Measurements from ENCODE around the gene LRRC59.

The LRRC59 gene

DNA sequence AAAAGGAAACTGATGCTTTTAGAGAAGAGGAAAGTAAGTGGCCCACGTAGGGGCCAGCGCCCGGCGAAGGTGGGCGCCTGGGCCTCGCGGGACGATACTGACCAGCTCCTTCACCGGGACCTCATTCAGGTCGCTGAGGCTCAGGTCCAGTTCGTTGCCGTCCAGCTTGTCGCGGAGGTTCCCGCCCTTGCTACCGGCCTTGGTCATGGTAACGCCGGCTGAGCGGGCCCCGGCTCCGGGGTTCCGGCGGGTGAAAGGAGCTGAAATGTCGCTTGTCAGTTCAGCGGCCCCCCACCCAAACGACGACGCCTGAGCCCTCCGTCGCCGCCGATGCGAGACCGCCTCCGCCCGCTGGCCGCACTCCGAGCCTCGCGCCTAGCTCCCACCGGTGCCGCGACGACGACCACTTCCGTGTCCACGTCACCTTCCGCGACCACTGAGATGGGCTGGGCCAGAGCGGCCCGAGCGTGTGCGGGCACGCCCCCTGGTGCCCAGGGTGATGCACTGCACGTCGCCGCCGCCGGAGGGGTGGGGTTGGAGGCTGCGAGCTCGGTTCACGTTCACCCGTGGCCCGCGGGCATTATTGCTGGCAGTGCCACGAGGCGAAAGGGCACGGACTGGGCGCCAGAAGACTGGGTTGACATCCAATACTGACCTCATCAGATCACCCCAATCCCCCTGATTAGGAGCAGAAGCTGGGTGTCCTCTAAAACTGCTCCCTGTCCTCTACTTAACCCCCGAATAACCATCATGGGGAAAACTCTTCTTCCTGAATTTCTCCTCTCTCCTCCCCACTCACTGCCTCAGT is at the start of gene LRRC59:
LRRC59 (minus strand) TSS at position 413 of the 808 bp plus-strand sequence; CDS start at position 207, 206 bp downstream.
- Mint-ChIP-seq H3K4me3 (peak within 1 kb of the TSS; percentile 86), H3K27me3 (no peaks in the 10 kb centered on the region), H3K4me1 (ENCODE audit: low read depth) (peaks cover 28% of the 10 kb centered on the region), H3K27ac (peak within 1 kb of the TSS; percentile 79), H3K36me3 (ENCODE audit: low read depth) (peaks cover 38% of the 10 kb centered on the region), H3K9me3 (no peaks in the 10 kb centered on the region)

DNA sequence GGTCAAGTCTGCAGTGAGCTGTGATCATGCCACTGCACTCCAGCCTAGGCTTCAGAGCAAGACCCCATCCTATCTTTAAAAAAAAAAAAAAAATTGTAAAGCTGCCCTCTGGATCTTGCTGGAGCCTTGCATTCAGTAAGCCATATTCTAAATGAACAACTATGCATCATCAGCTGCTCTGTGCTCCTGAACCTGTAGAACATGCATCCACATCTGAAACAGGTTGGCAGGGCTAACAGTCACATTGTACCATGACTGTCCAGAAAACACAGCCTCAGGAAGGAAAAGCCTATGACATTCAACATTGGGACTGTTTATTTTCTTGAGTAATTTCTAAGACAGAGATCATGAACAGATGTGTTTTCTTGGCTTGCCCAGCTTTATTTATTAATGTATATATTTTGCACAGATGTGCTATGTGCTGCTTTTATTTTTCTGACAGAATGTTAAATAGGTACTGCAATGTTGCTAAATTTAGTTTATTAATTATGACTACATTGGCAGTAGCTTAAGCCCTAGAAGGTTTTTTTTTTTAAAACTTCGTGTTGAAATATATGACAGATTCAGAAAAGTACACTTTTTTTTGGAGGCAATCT is 48.5 kb upstream of the LRRC59 start:
- Mint-ChIP-seq H3K4me3 (no peak overlapping the region), H3K27ac (no peak overlapping the region), H3K9me3 (no peaks in the 10 kb centered on the region), H3K36me3 (ENCODE audit: low read depth) (no peaks in the 10 kb centered on the region), H3K4me1 (ENCODE audit: low read depth) (no peaks in the 10 kb centered on the region), H3K27me3 (no peaks in the 10 kb centered on the region)

DNA sequence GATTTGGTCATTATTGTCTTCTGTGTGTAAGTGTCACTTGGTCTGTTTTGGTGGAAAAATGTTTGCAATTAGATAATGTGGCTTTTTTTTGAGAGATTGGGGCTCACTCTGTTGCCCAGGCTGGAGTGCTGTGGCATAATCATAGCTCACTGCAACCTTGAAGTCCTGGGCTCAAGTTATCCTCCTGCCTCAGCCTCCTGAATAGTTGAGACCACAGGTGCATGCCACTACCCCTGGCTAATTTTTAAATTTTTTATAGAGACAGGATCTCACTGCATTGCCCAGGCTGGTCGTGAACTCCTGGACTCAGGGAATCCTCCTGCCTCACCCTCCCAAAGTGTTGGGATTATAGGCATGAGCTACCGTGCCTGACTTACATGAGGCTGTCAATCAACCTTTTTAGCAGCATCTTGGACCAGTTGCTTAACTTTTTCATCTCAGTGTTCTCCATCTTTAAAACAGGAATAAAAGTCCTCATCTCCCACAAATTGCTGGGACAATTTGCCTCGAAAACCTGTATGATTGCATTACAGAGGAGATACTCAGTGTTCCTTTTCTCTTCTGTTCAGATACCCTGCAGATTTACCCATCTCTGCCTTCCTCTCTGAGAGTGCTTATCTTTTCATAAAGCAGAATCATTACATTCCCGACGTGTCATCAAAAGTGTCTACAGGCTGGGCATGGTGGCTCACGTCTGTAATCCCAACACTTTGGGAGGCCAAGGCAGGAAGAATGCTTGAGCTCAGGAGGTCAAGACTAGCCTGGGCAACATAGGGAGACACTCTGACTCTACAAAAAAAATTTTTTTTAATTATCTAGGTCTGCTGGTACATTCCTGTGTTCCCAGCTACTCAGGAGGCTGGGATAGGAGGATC is 47.8 kb upstream of the LRRC59 start:
- H3K4me3 Mint-ChIP-seq = no peak overlapping the region
- no peaks in the 10 kb centered on the region for H3K9me3 Mint-ChIP-seq
- peaks cover 4% of the 10 kb centered on the region for H3K36me3 Mint-ChIP-seq (ENCODE audit: low read depth)
- no peaks in the 10 kb centered on the region for H3K27me3 Mint-ChIP-seq
- no peak overlapping the region for H3K27ac Mint-ChIP-seq
- no peaks in the 10 kb centered on the region for H3K4me1 Mint-ChIP-seq (ENCODE audit: low read depth)

DNA sequence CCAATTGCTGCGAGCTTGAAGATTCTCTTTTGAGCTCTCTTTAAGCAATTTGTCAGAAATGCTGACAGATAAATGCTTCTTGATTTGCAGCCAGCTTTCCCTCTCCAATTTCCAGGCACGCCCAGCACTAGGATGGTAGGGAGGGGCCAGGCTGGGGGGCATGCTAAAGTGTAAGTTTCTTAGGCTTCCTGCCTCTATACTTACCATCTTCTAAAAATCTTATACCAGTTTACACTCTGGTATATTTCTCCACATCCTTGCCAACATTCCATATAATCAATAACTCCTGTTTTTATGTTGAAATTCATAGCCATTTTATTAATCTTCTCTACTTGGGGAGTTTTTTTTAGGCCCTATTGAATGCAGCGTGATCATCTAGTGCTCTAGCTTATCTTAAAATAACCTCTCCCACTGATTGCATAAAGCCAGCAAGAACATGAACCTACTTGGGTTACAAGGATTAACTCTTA is 46.2 kb upstream of the LRRC59 start:
- Mint-ChIP-seq H3K27me3 (no peaks in the 10 kb centered on the region), H3K4me1 (ENCODE audit: low read depth) (no peaks in the 10 kb centered on the region), H3K9me3 (no peaks in the 10 kb centered on the region), H3K27ac (no peak overlapping the region), H3K4me3 (no peak overlapping the region), H3K36me3 (ENCODE audit: low read depth) (peaks cover 4% of the 10 kb centered on the region)

DNA sequence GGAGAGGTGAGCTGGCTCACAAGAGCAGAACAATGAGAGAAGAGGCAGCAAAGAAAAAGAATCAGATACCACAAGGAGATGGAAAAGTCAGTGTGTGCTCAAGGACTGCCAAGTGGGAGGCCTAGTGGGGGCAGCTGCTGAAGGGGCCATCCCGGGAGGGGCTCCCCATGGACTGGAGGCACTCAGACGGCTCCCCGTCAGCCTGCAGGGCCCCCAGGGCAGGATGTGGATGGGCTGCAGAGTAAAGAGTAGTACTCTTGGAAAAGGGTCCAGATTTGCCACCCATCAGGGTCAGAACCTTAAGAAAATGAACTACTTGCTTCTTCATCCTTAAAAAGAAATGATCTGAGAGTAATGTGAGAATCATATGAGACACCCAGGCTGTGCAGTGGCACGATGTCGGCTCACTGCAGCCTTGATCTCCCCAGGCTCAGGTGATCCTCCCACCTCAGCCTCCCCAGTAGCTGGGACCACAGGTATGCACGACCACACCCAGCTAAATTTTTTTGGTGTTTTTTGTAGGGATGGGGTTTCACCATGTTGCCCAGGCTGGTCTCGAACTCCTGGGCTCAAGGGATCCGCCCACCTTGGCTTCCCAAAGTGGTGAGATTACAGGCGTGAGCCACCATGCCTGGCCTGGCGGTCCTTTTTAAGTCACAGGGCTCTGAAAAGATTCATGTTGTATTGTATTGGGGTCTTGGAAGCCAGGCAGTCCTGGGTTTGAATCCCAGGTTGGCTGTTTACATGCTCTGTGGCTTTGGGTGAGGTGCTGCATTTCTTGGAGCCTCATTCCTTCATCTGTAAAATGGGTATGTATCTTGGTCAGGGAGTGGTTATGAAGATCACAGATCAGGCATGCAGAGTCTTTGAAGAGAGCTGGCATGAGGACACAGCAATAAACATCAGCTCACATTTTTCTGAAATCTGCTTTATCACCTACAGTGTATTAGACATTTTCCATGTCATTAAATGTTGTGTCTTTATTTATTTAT is 43.8 kb upstream of the LRRC59 start:
- Mint-ChIP-seq H3K27ac (no peak overlapping the region), H3K9me3 (no peaks in the 10 kb centered on the region), H3K4me1 (ENCODE audit: low read depth) (no peaks in the 10 kb centered on the region), H3K36me3 (ENCODE audit: low read depth) (peaks cover 4% of the 10 kb centered on the region), H3K27me3 (no peaks in the 10 kb centered on the region), H3K4me3 (no peak overlapping the region)

DNA sequence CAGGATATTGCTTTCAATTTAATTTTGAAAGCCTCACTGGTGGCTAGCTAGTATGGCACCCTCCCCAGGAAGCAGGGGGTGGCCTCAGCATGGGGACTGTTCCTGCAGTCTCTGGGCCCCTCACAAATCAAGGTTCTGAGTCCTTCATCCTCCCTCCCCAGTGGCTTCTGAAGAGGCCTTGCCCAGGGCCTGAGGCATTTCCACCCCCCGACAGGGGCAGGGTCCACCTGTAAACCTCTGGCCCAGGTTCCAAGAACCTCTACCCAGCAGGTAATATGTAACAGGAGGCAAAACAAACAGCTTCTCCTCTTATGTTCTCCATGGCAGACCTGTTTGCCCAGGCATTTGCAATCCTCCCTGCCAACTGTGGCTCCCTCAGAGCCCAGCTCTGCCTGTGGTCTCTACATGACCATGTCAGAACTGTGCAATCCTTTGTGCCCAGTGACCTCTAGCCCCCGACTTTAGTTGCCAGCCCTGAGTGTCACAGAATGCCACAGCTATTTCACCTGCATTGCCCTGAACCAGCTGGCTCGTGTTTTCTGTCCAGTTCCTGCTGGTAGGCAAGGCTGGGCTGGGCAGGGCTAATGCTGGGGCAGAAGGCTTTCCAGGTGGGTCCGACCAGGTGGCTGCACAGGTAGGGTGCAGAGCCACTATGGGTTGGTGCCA is 43.0 kb upstream of the LRRC59 start:
- Mint-ChIP-seq H3K4me3 (no peak overlapping the region), H3K27ac (no peak overlapping the region), H3K4me1 (ENCODE audit: low read depth) (no peaks in the 10 kb centered on the region), H3K27me3 (no peaks in the 10 kb centered on the region), H3K36me3 (ENCODE audit: low read depth) (peaks cover 4% of the 10 kb centered on the region), H3K9me3 (no peaks in the 10 kb centered on the region)

DNA sequence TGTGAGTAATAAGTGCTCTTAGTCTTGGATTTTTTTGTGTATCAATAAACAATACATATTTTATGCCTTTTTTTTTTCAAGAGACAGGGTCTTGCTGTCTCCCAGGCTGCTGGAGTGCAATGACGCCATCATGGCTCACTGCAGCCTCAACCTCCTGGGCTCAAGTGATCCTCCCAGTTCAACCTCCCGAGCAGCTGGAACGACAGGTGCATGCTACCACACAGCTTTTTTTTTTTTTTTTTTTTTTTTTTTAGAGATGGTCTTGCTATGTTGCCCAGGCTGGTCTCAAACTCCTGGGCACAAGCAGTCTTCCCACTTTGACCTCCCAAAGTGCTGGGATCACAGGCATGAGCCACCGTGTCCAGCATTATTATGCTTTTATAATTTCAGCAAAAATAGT is 41.7 kb upstream of the LRRC59 start:
- no peak overlapping the region for H3K4me3 Mint-ChIP-seq
- H3K9me3 Mint-ChIP-seq = no peaks in the 10 kb centered on the region
- no peaks in the 10 kb centered on the region for H3K4me1 Mint-ChIP-seq (ENCODE audit: low read depth)
- H3K36me3 Mint-ChIP-seq (ENCODE audit: low read depth) = peaks cover 4% of the 10 kb centered on the region
- no peak overlapping the region for H3K27ac Mint-ChIP-seq
- H3K27me3 Mint-ChIP-seq = no peaks in the 10 kb centered on the region

DNA sequence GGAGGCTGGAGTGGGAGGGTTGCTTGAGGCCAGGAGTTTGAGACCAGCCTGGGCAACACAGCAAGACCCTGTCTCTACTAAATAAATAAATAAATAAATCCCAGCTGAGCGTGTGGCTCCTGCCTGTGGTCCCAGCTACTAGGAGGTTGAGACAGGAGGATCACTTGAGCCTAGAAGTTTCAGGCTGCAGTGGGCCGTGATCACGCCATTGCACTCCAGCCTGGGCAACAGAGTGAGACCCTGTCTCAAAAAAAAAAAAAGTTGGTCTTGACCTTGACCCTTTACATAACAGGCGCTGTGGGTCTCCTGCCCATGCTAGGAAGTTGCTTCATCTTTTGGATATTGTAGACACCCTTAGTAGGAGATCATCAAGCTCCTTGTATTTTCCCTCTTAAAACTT is 40.1 kb upstream of the LRRC59 start:
- Mint-ChIP-seq H3K4me3 (no peak overlapping the region), H3K4me1 (ENCODE audit: low read depth) (no peaks in the 10 kb centered on the region), H3K9me3 (no peaks in the 10 kb centered on the region), H3K27ac (no peak overlapping the region), H3K36me3 (ENCODE audit: low read depth) (peaks cover 4% of the 10 kb centered on the region), H3K27me3 (no peaks in the 10 kb centered on the region)

DNA sequence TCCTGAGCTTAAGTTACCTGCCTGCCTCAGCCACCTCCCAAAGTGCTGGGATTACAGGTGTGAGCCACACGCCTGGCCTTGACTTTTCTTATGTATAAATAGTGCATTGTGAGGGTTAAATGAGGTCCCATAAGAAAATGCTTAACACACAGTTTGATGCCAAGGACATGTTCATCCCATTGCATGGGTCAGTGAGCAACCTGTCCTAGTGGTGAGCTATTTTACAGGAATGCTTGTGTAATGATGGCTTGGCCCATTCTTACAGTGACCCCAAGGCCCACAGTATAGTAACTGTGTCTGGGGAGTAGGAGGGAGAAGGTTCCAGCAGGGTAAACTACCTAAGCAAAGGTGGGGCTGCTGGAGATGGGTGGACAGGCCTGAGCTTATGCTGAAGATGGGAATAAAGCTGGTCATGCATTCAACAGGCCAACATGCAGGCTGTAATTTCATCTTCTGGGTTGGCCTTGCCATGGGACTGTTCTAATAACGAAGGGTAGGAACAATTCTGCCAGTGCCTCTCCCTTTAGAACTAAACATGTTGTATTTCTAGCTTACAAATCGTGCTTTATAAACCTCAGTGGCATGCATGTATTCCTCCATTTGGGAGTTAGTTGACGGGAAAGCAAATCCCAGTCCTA is 34.9 kb upstream of the LRRC59 start:
- Mint-ChIP-seq H3K27me3 (no peaks in the 10 kb centered on the region), H3K27ac (no peak overlapping the region), H3K9me3 (no peaks in the 10 kb centered on the region), H3K4me3 (no peak overlapping the region), H3K4me1 (ENCODE audit: low read depth) (peaks cover 7% of the 10 kb centered on the region), H3K36me3 (ENCODE audit: low read depth) (no peaks in the 10 kb centered on the region)

DNA sequence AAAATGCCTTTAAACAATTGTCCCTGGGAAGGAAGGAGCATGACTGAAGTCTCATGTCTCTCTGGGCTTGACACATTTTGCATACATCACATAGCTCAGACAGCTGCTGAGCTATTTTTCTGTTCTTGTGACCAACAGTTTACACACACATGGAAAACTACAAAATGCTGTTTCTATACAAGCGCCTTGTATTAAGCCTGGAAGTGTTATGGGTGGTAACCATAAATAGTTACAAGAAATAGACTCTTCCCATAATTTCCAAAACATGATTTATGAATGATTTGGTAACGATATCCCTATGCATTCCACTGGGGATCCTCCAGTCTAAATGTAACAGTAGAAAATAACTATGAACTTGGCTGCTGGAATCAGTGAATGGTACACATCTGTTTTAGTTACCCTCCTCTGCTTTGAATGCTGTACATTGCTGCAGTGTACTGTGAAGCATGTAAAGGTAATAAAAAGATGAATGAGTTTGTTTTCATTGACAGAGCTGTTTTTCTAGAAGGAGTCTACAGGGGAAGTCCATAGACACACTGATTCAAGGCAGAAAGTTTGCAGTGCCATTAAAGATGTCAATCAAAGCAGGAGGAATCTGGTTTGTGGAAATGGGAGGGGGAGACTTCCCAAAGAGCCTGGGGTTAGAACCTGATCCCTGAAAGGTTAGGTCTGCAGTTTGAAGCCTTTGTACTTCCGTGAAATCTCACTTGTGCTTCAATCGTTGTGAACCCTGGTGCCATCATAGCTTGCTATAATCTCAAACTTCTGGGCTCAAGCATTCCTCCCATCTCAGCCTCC is 33.7 kb upstream of the LRRC59 start:
- Mint-ChIP-seq H3K4me1 (ENCODE audit: low read depth) (peaks cover 14% of the 10 kb centered on the region), H3K27me3 (no peaks in the 10 kb centered on the region), H3K4me3 (no peak overlapping the region), H3K36me3 (ENCODE audit: low read depth) (no peaks in the 10 kb centered on the region), H3K27ac (no peak overlapping the region), H3K9me3 (no peaks in the 10 kb centered on the region)

DNA sequence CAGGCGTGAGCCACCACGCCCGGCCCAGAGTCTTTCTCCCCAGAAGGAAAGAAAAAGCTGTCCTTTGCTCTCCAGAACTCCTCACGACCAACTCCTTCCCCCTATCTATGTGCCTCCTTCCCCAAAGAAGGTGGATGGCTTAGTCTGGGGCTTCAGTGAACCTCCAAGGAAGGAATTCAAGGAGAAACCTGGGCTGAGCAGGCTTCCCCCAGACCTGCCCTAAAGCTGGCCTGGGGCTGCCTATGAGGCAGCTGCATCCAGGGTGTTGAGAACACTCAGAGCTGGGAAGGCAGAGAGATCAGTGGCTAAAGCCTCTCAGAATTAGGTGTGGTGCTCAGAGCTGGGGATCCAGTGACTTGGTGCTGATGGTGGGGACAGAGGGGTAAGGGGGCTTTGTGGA is 32.5 kb upstream of the LRRC59 start:
- Mint-ChIP-seq H3K9me3 (no peaks in the 10 kb centered on the region), H3K4me3 (no peak overlapping the region), H3K4me1 (ENCODE audit: low read depth) (peaks cover 17% of the 10 kb centered on the region), H3K27me3 (no peaks in the 10 kb centered on the region), H3K27ac (no peak overlapping the region), H3K36me3 (ENCODE audit: low read depth) (no peaks in the 10 kb centered on the region)

DNA sequence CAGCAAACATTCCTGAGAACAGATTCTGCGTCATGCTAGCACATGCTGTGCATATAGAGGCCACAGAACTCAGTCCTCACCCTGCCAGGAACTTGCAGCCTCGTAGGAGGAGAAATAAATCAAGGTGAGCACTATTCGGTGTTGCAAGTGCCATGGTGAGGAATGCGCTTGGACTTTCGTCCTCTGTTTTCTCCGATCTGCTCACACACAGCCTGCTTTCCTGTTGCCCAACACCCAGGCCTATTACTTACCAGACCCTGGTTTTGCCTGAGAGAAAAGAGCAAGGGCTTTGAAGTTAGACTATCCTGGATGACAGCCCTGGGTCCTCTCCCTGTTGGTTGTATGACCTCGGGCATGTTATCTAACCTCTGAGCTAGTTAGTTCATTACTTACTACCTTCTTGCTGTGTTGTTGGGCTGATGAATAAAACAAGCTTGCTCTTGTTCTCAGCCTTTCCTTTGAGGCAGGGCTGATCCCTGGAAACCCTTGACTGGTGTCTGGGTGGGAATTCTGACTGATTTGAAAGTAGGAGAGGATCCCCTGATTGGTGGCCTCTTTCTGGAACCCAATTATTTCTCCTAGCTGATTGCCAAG is 31.6 kb upstream of the LRRC59 start:
- Mint-ChIP-seq H3K27ac (no peak overlapping the region), H3K36me3 (ENCODE audit: low read depth) (no peaks in the 10 kb centered on the region), H3K9me3 (no peaks in the 10 kb centered on the region), H3K4me1 (ENCODE audit: low read depth) (peaks cover 17% of the 10 kb centered on the region), H3K27me3 (no peaks in the 10 kb centered on the region), H3K4me3 (no peak overlapping the region)

All from stimulated activated naive CD8-positive, alpha-beta T cell treated with anti-CD3 and anti-CD28 coated beads, Interleukin-15, Interleukin-2, amounts not matched to agents 100 ng/mL and 50 ng/mL, for 24 hours (primary cell).